ENCODE measurements around the gene CBY3. TPM values are rescaled to one million over a fixed set of nuclear protein-coding genes. Genes with fewer than 3 reads are reported as not detected.

The CBY3 gene
- total and polyA plus RNA-seq, 2 of the 13 experiments (the other 11 are each of a cell fraction or from before 2014, with no cell fraction given), result not detected

DNA sequence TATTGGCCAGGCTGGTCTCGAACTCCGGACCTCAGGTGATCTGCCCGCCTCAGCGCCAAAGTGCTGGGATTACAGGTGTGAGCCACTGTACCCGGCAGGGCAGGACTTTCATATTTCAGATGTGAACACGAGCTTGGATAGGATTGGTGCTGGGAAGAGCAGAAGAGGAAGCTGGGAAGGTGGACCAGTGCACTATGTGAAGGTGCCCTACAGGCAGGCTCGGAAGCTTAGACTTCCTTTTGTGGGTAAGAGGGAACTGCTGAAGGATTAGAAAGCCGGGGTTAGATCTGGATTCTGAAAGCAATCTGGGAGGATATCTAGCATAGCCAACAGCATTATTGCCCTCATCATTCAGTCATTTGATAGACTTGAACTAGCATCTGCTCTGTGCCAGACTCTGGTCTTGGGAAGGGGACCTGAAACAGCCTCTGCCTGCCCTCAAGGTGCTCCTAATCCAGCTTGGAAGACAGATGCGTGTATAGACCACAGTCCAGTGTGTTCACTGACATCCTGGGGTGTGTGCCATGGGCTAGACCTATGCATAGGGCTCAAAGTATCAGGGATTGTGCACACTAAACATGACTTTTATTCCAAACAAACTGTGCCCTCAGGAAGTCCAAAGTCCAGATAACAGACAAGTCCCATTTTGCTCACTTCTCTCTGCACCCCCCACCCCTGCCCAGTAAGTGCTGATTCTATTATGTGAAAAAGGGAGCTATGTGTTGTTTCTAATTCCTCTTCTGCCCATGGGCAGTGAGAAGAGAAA, 637 bp downstream of the CBY3 start (continued):
- TF ChIP-seq, protein P1, sequence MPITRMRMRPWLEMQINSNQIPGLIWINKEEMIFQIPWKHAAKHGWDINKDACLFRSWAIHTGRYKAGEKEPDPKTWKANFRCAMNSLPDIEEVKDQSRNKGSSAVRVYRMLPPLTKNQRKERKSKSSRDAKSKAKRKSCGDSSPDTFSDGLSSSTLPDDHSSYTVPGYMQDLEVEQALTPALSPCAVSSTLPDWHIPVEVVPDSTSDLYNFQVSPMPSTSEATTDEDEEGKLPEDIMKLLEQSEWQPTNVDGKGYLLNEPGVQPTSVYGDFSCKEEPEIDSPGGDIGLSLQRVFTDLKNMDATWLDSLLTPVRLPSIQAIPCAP (CRISPR knock-in tag; IDR thresholded peaks at IDR 0.05; ENCODE audit: low read depth), result no peak
- no peak for TF ChIP-seq ZNF552 (CRISPR knock-in tag; IDR thresholded peaks at IDR 0.05; ENCODE audit: borderline replicate concordance)
- TF ChIP-seq ZNF136 (CRISPR knock-in tag; IDR thresholded peaks at IDR 0.05; ENCODE audit: low read depth), result no peak
- TF ChIP-seq HIVEP1 (CRISPR knock-in tag; IDR thresholded peaks at IDR 0.05), result no peak
- TF ChIP-seq REL (CRISPR knock-in tag; conservative IDR thresholded peaks at IDR 0.05), result no peak
- TF ChIP-seq ZBTB20 (CRISPR knock-in tag; IDR thresholded peaks at IDR 0.05; ENCODE audit: borderline replicate concordance, low read depth), result peak; percentile 97; the same call in 1 of the 2 replicates
- no peak for TF ChIP-seq MATR3 (CRISPR knock-in tag; IDR thresholded peaks at IDR 0.05)
- TF ChIP-seq, protein P2, sequence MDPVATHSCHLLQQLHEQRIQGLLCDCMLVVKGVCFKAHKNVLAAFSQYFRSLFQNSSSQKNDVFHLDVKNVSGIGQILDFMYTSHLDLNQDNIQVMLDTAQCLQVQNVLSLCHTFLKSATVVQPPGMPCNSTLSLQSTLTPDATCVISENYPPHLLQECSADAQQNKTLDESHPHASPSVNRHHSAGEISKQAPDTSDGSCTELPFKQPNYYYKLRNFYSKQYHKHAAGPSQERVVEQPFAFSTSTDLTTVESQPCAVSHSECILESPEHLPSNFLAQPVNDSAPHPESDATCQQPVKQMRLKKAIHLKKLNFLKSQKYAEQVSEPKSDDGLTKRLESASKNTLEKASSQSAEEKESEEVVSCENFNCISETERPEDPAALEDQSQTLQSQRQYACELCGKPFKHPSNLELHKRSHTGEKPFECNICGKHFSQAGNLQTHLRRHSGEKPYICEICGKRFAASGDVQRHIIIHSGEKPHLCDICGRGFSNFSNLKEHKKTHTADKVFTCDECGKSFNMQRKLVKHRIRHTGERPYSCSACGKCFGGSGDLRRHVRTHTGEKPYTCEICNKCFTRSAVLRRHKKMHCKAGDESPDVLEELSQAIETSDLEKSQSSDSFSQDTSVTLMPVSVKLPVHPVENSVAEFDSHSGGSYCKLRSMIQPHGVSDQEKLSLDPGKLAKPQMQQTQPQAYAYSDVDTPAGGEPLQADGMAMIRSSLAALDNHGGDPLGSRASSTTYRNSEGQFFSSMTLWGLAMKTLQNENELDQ (CRISPR knock-in tag; IDR thresholded peaks at IDR 0.05; ENCODE audit: borderline replicate concordance), result peak; percentile 46; the same call in 1 of the 2 replicates
- TF ChIP-seq ZNF17 (CRISPR knock-in tag; IDR thresholded peaks at IDR 0.05), result no peak
- TF ChIP-seq, protein P3, sequence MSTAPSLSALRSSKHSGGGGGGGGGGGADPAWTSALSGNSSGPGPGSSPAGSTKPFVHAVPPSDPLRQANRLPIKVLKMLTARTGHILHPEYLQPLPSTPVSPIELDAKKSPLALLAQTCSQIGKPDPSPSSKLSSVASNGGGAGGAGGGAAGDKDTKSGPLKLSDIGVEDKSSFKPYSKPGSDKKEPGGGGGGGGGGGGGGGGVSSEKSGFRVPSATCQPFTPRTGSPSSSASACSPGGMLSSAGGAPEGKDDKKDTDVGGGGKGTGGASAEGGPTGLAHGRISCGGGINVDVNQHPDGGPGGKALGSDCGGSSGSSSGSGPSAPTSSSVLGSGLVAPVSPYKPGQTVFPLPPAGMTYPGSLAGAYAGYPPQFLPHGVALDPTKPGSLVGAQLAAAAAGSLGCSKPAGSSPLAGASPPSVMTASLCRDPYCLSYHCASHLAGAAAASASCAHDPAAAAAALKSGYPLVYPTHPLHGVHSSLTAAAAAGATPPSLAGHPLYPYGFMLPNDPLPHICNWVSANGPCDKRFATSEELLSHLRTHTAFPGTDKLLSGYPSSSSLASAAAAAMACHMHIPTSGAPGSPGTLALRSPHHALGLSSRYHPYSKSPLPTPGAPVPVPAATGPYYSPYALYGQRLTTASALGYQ (CRISPR knock-in tag; IDR thresholded peaks at IDR 0.05), result no peak
- no peak for TF ChIP-seq ZNF737 (CRISPR knock-in tag; IDR thresholded peaks at IDR 0.05; ENCODE audit: borderline replicate concordance)
- TF ChIP-seq ZSCAN9 (CRISPR knock-in tag; IDR thresholded peaks at IDR 0.05; ENCODE audit: borderline replicate concordance), result 0 out of 2 replicates have a peak, but pooled peaks have one; percentile 25
- peak; percentile 83 for TF ChIP-seq SAP130 (CRISPR knock-in tag; IDR thresholded peaks at IDR 0.05; ENCODE audit: low read depth)
- TF ChIP-seq ZNF577 (CRISPR knock-in tag; IDR thresholded peaks at IDR 0.05; ENCODE audit: borderline replicate concordance, low read depth), result no peak
- TF ChIP-seq BRF2 (CRISPR knock-in tag; IDR thresholded peaks at IDR 0.05), result no peak
- TF ChIP-seq FOXO1 (CRISPR knock-in tag; IDR thresholded peaks at IDR 0.05), result peak; percentile 55; the same call in 1 of the 2 replicates
- no peak for TF ChIP-seq ZBTB2 (CRISPR knock-in tag; IDR thresholded peaks at IDR 0.05; ENCODE audit: low read depth)
- TF ChIP-seq CREB1 (IDR thresholded peaks at IDR 0.05), result no peak
- no peak for TF ChIP-seq CREB1 (CRISPR knock-in tag; IDR thresholded peaks at IDR 0.05)
- no peak for TF ChIP-seq ZBTB34 (CRISPR knock-in tag; IDR thresholded peaks at IDR 0.05)

Data from HepG2 (cell line).